H1 (cell line): ENCODE measurements around the gene ITGAV. TPM values are rescaled to one million over a fixed set of nuclear protein-coding genes. Genes with fewer than 3 reads are reported as not detected.

Source experiments
- BCL11A ChIP-seq, 2 experiments: IDR thresholded peaks; one replicate each; pipeline ENCODE4 v1.6.1; 2011; ENCODE audit warnings: low read depth in 2 of 2, low read length in 2 of 2, mild to moderate bottlenecking in 2 of 2
- CEBPB ChIP-seq: IDR thresholded peaks from 2 replicates; pipeline ENCODE4 v1.6.1; 2012; ENCODE audit warnings: low read depth, low read length
- GABPA ChIP-seq: IDR thresholded peaks from 2 replicates; pipeline ENCODE4 v1.6.1; 2011; ENCODE audit warnings: mild to moderate bottlenecking, low read length, moderate library complexity, borderline replicate concordance; ENCODE audit not compliant: insufficient read depth
- JUND ChIP-seq: IDR thresholded peaks from 2 replicates; pipeline ENCODE4 v1.6.1; 2011; ENCODE audit warnings: mild to moderate bottlenecking, improper control_type of control experiment, low read length
- RAD21 ChIP-seq, 2 experiments: IDR thresholded peaks in 1 of 2; conservative IDR thresholded peaks in 1 of 2; 2 replicates each; pipeline ENCODE4 v1.6.1; 2011; ENCODE audit warnings: low read depth in 2 of 2, low read length in 2 of 2, improper control_type of control experiment in 1 of 2, inconsistent platforms in 1 of 2, mild to moderate bottlenecking in 1 of 2, moderate library complexity in 1 of 2
- RBBP5 ChIP-seq: IDR thresholded peaks from 2 replicates; pipeline ENCODE4 v1.7.1; 2012; ENCODE audit warnings: low read depth, mild to moderate bottlenecking, inconsistent platforms, low read length, moderate library complexity, borderline replicate concordance
- TBP ChIP-seq: IDR thresholded peaks from 2 replicates; pipeline ENCODE4 v1.6.1; 2011; ENCODE audit warnings: low read depth, low read length, improper control_type of control experiment
- polyA plus RNA-seq, 7 experiments: library from polyadenylated mRNA; depleted of rRNA in 3 of 7; stranded (reverse) in 5 of 7; unstranded in 2 of 7; fragments of >200 nt in 5 of 7; fragments of 200-250 nt in 2 of 7; gene quantifications; 1 replicate in 5 of 7; 2 replicates in 1 of 7; 4 replicates in 1 of 7; pipeline versions ENCODE4 v1.2.1 to v1.2.3, GENCODE V29; 2011 to 2013; ENCODE audit warnings: missing spikeins in 2 of 7, mixed read lengths in 2 of 7
- total RNA-seq: library from RNA; stranded (reverse); fragmentation: NEBNext Ultra II Directional; extraction: Animal tissue kit (Norgen Biotek cat#: 25700); gene quantifications from 2 replicates; pipeline ENCODE4 v1.2.1, GENCODE V29; 2021
- TF ChIP-seq, protein P1 (sequence below): IDR thresholded peaks from 2 replicates; pipeline ENCODE4 v1.6.1; 2012; ENCODE audit warnings: low read length, inconsistent platforms

Gene ITGAV
- total and polyA plus RNA-seq, 2 of the 8 experiments (the other 6 are each of a cell fraction or from before 2014, with no cell fraction given) = 11.7 to 42.4 TPM

DNA sequence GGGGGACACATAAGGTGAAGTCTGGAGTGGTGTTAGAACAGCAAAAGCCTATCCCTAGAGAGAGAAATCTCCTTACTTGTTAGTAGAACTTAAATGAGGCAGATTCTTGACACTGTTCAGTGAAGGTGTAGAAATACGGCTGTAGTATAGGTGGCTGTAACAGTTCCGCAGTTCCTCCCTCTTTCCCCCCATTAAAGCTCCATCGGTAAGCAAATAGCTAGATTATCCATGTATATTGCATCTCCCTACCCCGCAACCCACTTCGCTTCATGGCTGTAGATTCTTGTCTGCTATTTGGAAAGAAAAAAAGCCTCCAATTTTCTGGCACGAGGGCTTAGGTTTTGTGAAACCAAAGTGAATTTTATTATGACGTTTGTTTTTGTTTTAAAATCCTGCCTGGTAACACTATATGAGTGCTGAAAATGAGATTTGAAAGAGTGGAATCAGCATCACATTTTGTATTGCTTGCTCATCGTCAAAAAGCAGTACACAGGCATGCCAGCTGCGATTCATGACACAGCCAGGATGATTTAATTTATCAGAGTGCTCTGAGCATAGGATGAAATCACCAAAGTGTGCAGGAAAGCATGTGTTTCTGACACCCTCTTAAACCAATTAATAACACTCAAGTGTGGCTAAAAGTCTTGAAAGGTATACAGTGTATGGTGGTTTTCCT is 105.4 kb downstream of the ITGAV start (continued):
- TF ChIP-seq, protein P1, sequence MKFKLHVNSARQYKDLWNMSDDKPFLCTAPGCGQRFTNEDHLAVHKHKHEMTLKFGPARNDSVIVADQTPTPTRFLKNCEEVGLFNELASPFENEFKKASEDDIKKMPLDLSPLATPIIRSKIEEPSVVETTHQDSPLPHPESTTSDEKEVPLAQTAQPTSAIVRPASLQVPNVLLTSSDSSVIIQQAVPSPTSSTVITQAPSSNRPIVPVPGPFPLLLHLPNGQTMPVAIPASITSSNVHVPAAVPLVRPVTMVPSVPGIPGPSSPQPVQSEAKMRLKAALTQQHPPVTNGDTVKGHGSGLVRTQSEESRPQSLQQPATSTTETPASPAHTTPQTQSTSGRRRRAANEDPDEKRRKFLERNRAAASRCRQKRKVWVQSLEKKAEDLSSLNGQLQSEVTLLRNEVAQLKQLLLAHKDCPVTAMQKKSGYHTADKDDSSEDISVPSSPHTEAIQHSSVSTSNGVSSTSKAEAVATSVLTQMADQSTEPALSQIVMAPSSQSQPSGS = no peak
- TF ChIP-seq GABPA (no peak), JUND (no peak), TBP (no peak), BCL11A (IDR thresholded peaks at IDR 0.05; ENCODE audit: low read depth in 2 of 2, low read length in 2 of 2) (no peak), RBBP5 (no peak), CEBPB (no peak), RAD21 (IDR thresholded peaks at IDR 0.05 in 1 of 2, conservative IDR thresholded peaks at IDR 0.05 in 1 of 2; ENCODE audit: low read depth in 2 of 2, low read length in 2 of 2) (no peak)
- TF ChIP-seq, all 59 proteins: peak for 0
